ENCODE measurements around the gene HTR3E. TPM values are rescaled to one million over a fixed set of nuclear protein-coding genes. Genes with fewer than 3 reads are reported as not detected.

Gene HTR3E
- polyA plus RNA-seq, 1 donor from 2014 or later = not detected

- H3K9me3 ChIP-seq (ENCODE audit: low read length) = no peaks in the 10 kb centered on the region
- H4K20me1 ChIP-seq (ENCODE audit: insufficient read depth) = no peaks in the 10 kb centered on the region
- no peaks in the 10 kb centered on the region for H3K36me3 ChIP-seq (ENCODE audit: insufficient read depth, low read length)
- H3K27ac ChIP-seq (ENCODE audit: low read length) = no peak overlapping the region
- H3K9me2 ChIP-seq (ENCODE audit: insufficient read depth, low read length) = no peaks in the 10 kb centered on the region
- no peak overlapping the region for H2AFZ ChIP-seq (ENCODE audit: low read depth, low read length)
- H3K9ac ChIP-seq (ENCODE audit: low read length) = no peak overlapping the region
- no peak overlapping the region for H3K4me2 ChIP-seq (ENCODE audit: low read length)
- H3F3A ChIP-seq (ENCODE audit: insufficient read depth, low read length, poor library complexity, severe bottlenecking) = no peaks in the 10 kb centered on the region
- no peaks in the 10 kb centered on the region for H3K27me3 ChIP-seq (ENCODE audit: insufficient read depth, low read depth, low read length)
- no peak overlapping the region for H3K4me3 ChIP-seq (ENCODE audit: low read length)
- H3K79me2 ChIP-seq (replicated peaks; ENCODE audit: insufficient read depth, low read length) = no peaks in the 10 kb centered on the region
- no peak for TF ChIP-seq MXI1 (conservative IDR thresholded peaks at IDR 0.05; ENCODE audit: poor library complexity, severe bottlenecking)
- TF ChIP-seq REST (IDR thresholded peaks at IDR 0.05; ENCODE audit: borderline replicate concordance) = no peak
- no peak for TF ChIP-seq EP300 (conservative IDR thresholded peaks at IDR 0.05; ENCODE audit: poor library complexity, severe bottlenecking)
- no peak for TF ChIP-seq EZH2 (IDR thresholded peaks at IDR 0.05; ENCODE audit: borderline replicate concordance, insufficient read depth, low read length, poor library complexity, severe bottlenecking)
- TF ChIP-seq, protein P1, sequence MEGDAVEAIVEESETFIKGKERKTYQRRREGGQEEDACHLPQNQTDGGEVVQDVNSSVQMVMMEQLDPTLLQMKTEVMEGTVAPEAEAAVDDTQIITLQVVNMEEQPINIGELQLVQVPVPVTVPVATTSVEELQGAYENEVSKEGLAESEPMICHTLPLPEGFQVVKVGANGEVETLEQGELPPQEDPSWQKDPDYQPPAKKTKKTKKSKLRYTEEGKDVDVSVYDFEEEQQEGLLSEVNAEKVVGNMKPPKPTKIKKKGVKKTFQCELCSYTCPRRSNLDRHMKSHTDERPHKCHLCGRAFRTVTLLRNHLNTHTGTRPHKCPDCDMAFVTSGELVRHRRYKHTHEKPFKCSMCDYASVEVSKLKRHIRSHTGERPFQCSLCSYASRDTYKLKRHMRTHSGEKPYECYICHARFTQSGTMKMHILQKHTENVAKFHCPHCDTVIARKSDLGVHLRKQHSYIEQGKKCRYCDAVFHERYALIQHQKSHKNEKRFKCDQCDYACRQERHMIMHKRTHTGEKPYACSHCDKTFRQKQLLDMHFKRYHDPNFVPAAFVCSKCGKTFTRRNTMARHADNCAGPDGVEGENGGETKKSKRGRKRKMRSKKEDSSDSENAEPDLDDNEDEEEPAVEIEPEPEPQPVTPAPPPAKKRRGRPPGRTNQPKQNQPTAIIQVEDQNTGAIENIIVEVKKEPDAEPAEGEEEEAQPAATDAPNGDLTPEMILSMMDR (IDR thresholded peaks at IDR 0.05; ENCODE audit: poor library complexity, severe bottlenecking) = no peak
- no peak for TF ChIP-seq SMC3 (conservative IDR thresholded peaks at IDR 0.05; ENCODE audit: poor library complexity)
- TF ChIP-seq RAD21 (conservative IDR thresholded peaks at IDR 0.05) = no peak
- no peak for TF ChIP-seq TAF1 (IDR thresholded peaks at IDR 0.05; ENCODE audit: low read depth)
- no peak for TF ChIP-seq POLR2AphosphoS5 (IDR thresholded peaks at IDR 0.05)
Observed at GRCh38 chr3:184085389-184085852, 11.4 kb upstream of the HTR3E start.

- no peak for TF ChIP-seq POLR2AphosphoS5 (IDR thresholded peaks at IDR 0.05)
- TF ChIP-seq EP300 (conservative IDR thresholded peaks at IDR 0.05; ENCODE audit: poor library complexity, severe bottlenecking) = no peak
- TF ChIP-seq RAD21 (conservative IDR thresholded peaks at IDR 0.05) = no peak
- no peak for TF ChIP-seq EZH2 (IDR thresholded peaks at IDR 0.05; ENCODE audit: borderline replicate concordance, insufficient read depth, low read length, poor library complexity, severe bottlenecking)
- no peak for TF ChIP-seq MXI1 (conservative IDR thresholded peaks at IDR 0.05; ENCODE audit: poor library complexity, severe bottlenecking)
- TF ChIP-seq, protein P1 (IDR thresholded peaks at IDR 0.05; ENCODE audit: poor library complexity, severe bottlenecking) = no peak
- TF ChIP-seq TAF1 (IDR thresholded peaks at IDR 0.05; ENCODE audit: low read depth) = no peak
- TF ChIP-seq REST (IDR thresholded peaks at IDR 0.05; ENCODE audit: borderline replicate concordance) = no peak
- TF ChIP-seq SMC3 (conservative IDR thresholded peaks at IDR 0.05; ENCODE audit: poor library complexity) = no peak
- Histone ChIP-seq H3K4me3 (ENCODE audit: low read length) (no peak overlapping the region), H2AFZ (ENCODE audit: low read depth, low read length) (no peak overlapping the region), H3K27ac (ENCODE audit: low read length) (no peak overlapping the region), H3K4me2 (ENCODE audit: low read length) (no peak overlapping the region), H3K9ac (ENCODE audit: low read length) (no peak overlapping the region), H3K27me3 (ENCODE audit: insufficient read depth, low read depth, low read length) (no peaks in the 10 kb centered on the region), H3K36me3 (ENCODE audit: insufficient read depth, low read length) (no peaks in the 10 kb centered on the region), H3K79me2 (replicated peaks; ENCODE audit: insufficient read depth, low read length) (no peaks in the 10 kb centered on the region), H3K9me2 (ENCODE audit: insufficient read depth, low read length) (no peaks in the 10 kb centered on the region), H4K20me1 (ENCODE audit: insufficient read depth) (no peaks in the 10 kb centered on the region), H3K9me3 (ENCODE audit: low read length) (peaks cover 5% of the 10 kb centered on the region), H3F3A (ENCODE audit: insufficient read depth, low read length, poor library complexity, severe bottlenecking) (no peaks in the 10 kb centered on the region)
Observed at GRCh38 chr3:184092199-184092598, 4.7 kb upstream of the HTR3E start.

Data from neural cell (in vitro differentiated cells).